NCI-H1092 treated with DMSO at 0.1 percent for 48 hours (cell line): ENCODE results near the gene AGO3.

Experiments used
- DNase-seq: peaks from one replicate; lab custom pipeline; 2025; lab: John Stamatoyannopoulos, UW

Gene AGO3

DNA sequence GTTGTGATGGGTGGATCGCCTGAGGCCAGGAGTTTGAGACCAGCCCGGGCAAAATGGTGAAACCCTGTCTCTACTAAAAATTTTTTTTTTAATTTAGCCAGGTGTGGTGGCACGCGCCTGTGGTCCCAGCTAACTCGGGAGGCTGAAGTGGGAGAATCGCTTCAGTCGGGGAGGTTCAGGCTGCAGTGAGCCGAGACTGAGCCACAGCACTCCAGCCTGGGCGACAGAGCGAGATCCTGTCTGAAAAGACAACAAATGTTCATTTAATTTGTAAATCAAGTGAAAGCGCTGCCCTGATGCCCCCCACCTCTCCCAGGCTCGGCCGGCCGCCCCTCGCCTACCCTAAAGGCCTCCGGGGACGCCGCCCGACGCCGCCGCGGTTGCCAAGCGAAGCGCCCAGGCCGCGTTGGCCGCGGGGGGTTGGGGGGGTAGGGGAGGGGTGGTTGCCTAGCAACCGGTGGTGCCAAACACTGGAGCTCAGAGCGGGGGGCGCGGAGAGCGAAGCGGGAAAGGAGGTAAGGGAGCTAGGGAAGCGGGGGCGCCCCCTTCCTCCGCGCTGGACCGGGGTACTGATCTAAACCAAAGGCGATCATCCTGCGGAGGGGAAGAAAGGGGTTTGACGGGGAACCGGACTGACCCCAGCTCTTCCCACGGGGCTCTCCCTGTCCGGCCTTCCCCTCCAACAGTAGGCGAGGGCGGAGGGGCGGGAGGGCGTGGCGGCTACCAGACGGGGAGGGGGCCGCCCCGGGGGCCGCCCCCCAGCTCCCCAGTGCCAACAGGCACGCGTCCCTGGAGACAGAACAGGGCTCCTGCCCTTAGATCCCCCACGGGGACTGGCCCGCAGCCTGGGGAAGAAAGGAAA lies 153.0 kb downstream of the AGO3 start, which contains the start of gene TEKT2:
TEKT2 (plus strand) TSS at position 460 of the 862 bp plus-strand sequence. CDS start 828 bp downstream, outside the sequence.
- peak; percentile 94 for DNase-seq

- peak; percentile 75 for DNase-seq
Observed at GRCh38 chr1:36084497-36085115, 153.7 kb downstream of the AGO3 start.

DNA sequence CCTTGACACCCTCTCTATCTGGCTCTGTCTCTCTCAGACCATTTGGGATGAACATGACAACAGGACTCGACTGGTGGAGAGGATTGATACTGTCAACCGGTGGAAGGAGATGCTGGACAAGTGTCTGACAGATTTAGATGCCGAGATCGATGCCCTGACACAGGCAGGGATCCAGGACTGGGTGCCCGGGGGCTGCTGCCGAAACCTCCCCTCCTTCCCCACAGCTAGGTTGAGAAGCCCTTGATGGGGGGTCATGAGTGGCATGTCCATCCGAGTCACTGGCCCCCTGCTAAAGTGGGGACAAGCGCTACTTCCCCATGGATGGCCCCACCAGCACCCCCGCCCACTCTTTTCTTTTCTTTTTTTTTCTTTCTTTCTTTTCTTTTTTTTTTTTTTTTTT lies 154.2 kb downstream of the AGO3 start:
- DNase-seq = no peak

DNA sequence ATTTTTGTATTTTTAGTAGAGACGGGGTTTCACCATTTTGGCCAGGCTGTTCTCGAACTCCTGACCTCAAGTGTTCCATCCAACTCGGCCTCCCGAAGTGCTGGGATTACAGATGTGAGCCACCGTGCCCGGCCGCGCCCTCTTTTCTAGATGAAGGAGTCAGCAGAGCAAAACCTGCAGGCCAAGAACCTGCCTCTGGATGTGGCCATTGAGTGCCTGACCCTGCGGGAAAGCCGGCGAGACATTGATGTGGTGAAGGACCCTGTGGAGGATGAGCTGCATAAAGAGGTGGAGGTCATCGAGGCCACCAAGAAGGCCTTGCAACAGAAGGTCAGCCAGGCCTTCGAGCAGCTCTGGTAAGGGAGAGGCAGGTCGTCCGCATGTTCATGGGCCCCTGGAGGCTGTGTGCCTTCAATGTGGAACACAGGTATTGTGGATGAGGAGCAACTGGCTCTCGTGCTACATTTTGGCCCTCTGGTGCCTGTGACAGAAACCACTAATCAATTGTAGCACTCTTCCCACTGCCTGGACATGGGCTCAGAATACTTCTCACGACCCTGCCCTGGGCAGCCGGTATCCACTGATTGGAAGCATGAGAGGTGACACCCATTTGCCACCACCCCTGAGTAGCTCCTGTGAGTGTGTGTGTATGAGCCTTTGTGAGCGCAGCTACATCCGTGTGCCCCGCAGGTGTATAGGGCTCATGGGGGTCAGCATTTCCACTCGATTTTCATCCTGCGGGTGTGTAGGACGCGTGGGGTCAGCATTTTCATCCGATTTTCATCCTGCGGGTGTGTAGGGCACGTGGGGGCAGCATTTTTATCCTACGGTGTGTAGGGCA lies 155.0 kb downstream of the AGO3 start:
- DNase-seq = no peak

- DNase-seq = no peak
Observed at GRCh38 chr1:36086529-36087232, 155.8 kb downstream of the AGO3 start.

DNA sequence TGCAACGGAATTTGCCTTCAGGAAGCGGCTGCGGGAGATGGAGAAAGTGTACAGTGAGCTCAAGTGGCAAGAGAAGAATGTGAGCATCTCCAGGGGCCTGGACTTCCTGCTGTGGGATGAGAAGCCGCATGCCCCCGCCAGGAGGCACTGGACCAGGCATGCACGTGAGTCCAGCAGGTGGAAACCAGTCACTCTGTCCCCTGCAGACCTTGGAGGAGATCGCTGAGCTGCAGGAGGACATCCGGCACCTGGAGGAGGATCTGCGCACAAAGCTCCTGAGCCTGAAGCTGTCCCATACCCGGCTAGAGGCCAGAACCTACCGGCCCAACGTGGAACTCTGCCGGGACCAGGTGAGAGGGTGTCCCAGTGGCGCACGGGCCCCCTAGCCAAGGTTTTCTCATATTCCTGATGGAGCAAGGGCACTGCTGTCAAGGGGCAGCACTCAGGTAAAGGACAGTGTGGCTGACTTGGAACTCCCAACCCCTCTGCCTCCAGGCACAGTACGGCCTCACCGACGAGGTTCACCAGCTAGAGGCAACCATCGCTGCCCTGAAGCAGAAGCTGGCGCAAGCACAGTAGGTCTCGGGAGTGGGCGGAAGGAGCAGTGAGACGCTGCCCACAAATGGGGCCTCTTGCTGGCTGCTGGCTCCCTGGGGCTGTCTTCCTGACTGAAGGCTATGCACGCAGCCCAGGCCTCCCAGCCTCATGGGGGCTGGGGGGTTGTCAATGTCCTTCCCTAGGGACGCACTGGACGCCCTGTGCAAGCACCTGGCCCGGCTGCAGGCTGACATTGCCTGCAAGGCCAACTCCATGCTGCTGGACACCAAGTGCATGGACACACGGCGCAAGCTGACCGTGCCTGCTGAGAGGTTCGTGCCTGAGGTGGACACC lies 156.6 kb downstream of the AGO3 start:
- DNase-seq = no peak

- no peak for DNase-seq
Observed at GRCh38 chr1:36088265-36088576, 157.3 kb downstream of the AGO3 start.

- peak; percentile 92 for DNase-seq
Observed at GRCh38 chr1:36088577-36089392, 157.9 kb downstream of the AGO3 start, which contains the start of gene ADPRS. Gene ADPRS (plus strand): TSS chr1:36088892. CDS start chr1:36088905, 13 bp downstream.

DNA sequence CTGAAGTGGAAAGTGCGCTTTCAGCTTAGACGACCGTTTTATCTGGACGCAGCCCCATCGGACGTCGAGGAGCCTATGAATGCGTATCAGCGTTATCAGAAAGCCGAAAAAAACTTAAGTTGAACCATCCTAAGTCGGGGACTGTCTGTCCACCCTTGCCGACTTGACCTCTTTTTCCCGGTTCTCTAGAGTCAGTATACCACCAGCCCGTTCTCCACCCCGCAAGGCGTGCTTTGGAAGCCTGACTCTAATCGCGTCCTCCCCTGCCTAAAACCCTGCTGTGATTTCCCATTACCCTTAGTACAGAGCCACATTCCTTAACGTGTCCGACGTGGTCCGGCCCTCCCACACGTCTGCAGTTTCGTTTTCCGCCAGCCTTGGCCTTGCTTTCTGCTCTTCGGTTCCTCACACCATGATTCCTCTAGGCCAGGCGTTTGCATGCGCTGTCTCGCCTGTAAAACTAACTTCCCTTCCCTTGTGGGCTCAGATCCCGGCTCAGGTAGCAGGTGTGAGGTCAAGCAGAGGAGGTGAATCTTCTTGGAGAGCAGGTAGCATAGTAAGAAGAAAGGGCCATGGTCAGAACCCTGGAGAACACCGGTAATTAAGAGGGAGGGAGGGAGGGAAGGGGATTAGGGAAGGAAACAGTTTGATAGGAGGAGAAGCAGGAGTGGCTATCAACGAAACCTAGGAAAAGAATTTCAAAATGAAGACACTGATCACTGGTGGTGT lies 158.7 kb downstream of the AGO3 start:
- no peak for DNase-seq

DNA sequence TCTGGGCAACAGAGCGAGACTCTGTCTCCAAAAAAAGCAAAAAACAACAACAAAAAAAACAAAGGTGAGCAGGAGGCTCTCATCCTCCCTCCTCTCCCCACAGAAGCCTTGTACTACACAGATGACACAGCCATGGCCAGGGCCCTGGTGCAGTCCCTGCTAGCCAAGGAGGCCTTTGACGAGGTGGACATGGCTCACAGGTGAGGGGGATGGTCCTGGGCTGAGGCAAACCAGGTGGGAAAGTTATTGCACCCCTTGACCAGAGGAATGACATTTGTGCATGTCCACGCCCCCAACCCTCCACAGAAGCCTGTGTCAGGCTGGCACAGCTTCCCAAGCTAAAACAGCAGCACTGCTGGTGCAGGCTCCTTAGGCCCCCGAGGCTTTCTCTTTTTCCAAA lies 160.2 kb downstream of the AGO3 start:
- no peak for DNase-seq

DNA sequence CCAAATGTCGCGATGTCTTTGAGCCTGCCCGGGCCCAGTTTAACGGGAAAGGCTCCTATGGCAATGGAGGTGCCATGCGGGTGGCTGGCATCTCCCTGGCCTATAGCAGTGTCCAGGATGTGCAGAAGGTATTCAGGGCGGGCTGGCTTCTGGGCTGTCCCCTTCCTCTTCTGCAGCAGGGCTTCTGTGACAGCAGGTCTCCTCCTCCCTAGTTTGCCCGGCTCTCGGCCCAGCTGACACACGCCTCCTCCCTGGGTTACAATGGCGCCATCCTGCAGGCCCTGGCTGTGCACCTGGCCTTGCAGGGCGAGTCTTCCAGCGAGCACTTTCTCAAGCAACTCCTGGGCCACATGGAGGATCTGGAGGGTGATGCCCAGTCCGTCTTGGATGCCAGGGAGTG lies 160.8 kb downstream of the AGO3 start:
- no peak for DNase-seq

GRCh38 chr1:36092166-36092797 lies 161.4 kb downstream of the AGO3 start:
- no peak for DNase-seq

- DNase-seq = no peak
Observed at GRCh38 chr1:36092798-36093185, 161.9 kb downstream of the AGO3 start.

GRCh38 chr1:36093226-36093625 lies 162.3 kb downstream of the AGO3 start:
- DNase-seq = no peak

DNA sequence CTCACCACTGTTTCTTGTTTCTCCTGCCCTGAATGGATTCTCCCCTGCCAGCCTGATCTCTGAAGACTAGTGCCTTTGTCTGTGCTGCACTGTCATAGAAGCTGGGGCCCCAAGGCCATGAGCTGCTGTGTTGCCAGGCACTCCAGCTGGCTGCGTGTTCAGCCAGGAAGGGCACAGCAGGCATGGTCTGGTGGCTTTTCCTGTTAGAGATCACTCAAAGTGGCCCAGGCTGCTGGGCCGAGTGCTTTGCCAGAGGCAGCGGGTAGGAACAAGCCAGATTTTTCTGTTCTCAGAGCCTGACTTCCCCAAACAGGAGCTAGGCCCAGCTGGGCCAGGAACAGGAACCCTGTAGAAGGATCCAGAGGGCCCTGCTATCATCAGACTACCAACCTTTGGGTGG lies 163.0 kb downstream of the AGO3 start:
- DNase-seq = no peak

DNA sequence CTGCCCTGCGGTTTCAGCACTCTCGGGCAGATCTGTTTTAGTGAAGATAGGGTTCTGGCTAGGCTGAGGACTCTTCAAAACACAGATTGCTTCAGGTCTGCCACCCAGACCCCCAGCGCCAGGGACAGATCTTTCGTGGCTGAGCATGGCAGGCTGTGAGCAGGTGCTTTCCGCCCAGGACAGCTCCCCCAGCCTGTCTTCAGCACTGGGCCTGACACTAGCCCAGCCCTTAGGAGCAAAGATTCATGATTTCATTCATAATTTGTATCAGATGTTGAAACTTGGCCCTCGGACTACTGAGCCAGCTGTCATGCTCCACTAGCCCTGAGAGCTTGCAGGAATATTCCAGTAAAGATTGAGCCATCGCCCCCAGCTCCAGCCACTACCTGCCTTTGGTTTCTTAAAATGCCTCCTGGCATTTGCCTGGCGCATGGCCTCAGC lies 163.7 kb downstream of the AGO3 start:
- no peak for DNase-seq

- DNase-seq = no peak
Observed at GRCh38 chr1:36095760-36096405, 165.0 kb downstream of the AGO3 start.
